IPS-18c (cell line): Measurements from ENCODE around the gene DNAH1.

Source experiments
- H3K4me3 ChIP-seq: 2 replicates; pipeline ENCODE4 v1.7.0; 2013; ENCODE audit warnings: low read depth, mild to moderate bottlenecking, low read length, moderate library complexity; ENCODE audit not compliant: insufficient read depth
- H3K9me3 ChIP-seq: one replicate; pipeline ENCODE4 v1.6.1; 2013; ENCODE audit warnings: mild to moderate bottlenecking, low read length, moderate library complexity; ENCODE audit not compliant: control insufficient read depth, insufficient read depth

The DNAH1 gene

DNA sequence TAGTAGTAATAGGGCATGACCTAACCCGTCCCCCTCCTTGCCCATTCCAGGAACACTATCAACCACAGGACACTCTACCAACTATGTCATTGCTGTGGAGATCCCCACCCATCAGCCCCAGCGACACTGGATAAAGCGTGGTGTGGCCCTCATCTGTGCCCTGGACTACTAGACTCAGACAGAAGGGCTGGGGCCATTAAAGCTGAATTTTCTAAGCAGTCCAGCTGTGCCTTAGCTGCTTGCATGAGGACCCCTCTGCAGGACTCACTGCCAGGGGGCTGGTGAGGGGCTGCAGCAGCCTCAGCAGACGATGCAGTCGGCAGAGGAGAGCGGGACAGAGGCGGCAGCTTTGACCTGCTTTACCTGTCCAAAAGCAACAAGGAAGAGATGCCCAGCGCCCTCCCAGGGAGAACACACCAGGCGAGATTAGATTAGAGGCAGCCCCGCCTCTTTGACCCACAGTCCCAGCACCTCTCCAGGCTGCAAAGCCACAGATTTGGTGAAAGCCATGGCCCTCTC, 84.2 kb downstream of the DNAH1 start:
- no peak overlapping the region for H3K4me3 ChIP-seq
- no peaks in the 10 kb centered on the region for H3K9me3 ChIP-seq

DNA sequence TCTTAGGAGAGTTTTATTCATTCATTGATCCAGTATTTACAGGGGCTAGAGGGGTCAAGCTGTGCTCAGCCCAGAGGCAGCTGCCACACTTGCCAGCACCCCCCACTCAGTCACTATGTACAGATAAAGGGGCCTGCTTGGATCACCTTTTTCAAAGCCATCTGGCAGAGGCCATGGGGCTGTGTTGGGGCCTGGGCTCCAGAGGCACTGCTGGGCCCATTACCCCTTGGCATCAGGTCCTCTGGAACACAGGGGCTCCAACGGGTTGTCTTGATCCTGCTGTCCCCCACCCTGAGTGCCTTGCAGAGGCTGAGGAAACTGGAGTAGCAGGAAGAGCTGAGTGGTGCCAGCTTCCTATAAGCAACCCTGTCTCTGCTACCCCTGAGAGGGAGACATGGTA, 84.9 kb downstream of the DNAH1 start:
- Histone ChIP-seq H3K4me3 (no peak overlapping the region), H3K9me3 (no peaks in the 10 kb centered on the region)

DNA sequence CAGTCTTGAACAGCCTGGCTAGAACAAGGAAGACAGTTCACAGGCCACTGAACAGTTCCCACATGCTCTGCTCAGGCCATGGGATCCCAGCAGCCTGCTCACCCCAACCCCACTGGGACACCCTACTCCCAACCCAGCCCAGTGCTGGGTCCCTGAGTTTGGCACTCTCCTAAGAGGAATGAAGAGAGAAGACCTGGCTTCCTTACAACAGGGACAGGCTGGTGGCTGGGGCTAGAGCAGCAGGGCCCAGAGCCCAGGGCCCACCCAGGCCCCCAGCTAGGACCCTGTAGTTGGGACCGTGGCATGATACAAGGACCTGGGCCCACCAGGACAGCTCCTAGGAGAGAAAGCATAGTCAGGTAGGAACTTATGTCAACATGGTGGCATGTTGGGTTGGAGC, 85.4 kb downstream of the DNAH1 start:
- H3K4me3 ChIP-seq: no peak overlapping the region
- H3K9me3 ChIP-seq: no peaks in the 10 kb centered on the region

DNA sequence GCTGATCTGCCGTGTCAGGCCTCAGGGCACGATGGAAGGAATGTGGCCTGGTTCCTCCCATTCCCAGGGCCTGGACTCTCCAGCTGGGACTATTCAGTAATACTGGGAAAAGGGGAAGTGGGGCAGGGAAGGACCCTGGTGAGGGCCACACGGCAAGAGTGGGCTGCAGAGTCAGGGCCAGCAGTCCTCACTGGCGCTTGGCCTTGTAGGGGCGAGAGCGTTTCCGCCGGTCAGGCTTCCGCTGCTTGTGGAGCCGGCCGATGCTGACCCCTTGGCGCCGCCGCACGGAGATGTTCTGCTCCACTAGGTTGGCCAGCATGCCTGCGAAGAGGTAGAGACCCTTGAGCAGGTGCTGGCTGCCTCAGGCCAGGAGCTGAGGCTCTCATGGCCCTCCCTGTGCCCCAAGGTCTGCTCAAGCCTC, 86.0 kb downstream of the DNAH1 start:
- Histone ChIP-seq H3K4me3 (no peak overlapping the region), H3K9me3 (no peaks in the 10 kb centered on the region)

DNA sequence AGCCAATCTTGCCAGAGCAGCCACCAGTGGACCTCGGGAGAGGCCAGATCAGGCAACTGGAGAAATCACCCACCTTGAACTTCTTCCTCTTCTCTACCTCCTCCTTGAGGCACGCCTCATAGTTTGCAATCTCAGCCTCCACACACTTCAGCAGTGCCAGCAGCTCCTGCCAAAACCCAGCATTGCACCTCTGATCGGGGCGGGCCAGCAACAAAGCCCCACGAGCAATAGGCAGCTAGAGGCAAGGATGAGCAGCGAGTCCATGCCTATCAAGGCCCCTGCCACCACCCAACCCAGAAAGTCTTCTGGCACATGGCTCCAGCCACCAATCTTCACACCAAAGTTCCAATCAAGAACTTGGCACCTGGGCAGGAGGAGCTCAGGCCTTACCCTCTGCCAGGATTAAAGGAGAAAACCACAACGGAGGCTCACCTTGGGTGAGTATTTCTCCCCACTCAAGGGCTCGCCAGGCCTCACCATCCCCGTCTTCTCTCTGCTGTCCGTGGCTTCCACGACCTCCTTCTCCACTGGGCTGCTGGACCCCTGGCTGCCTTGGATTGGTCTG, 86.7 kb downstream of the DNAH1 start:
- H3K4me3 ChIP-seq: no peak overlapping the region
- no peaks in the 10 kb centered on the region for H3K9me3 ChIP-seq

DNA sequence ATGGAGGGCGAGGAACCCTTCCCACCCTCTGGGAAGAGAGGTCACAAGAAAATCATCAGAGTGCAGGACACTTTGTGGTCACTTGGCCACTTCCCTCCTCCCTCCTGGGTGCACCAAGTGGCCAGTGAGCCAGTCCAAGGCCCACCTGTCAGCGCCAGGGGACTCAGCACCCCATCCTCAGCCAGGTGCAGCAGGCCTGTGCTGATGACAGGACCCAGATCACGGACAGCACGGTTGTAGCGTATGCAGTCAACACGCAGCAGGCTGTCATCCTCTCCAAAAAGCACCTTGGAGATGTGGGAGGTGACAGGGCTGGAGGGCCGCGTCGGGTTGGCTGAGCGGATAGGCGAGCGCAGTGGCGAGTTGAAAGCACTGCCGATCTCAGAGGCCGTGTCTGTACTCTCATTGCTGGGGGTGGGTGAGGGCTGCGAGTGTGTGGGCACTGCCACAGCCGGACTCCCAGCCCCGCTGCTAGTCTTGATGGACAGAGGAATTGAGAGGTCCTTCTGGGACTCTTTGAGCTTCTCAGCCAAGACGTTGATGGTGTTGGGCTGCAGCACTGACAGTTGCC, 87.2 kb downstream of the DNAH1 start:
- Histone ChIP-seq H3K9me3 (no peaks in the 10 kb centered on the region), H3K4me3 (no peak overlapping the region)

DNA sequence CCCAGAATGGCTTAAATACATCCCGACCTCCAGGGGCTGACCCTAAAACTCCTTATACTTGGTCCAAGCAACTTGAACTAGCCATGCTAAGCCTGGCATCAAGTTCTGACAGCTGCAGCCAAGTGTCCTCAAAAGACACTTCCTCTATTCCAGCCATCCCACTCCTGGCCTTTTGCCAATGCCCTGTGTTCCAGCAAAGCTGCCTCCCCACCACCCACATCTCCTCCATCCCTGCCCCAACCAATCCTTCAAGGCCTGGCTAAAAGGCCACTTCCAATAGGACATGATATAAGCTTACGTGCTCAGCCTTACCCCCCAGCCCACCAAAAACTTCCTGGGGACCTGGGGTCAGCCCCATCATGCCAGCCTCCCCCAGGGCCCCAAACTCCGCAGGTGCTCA, 87.8 kb downstream of the DNAH1 start:
- Histone ChIP-seq H3K4me3 (no peak overlapping the region), H3K9me3 (no peaks in the 10 kb centered on the region)

DNA sequence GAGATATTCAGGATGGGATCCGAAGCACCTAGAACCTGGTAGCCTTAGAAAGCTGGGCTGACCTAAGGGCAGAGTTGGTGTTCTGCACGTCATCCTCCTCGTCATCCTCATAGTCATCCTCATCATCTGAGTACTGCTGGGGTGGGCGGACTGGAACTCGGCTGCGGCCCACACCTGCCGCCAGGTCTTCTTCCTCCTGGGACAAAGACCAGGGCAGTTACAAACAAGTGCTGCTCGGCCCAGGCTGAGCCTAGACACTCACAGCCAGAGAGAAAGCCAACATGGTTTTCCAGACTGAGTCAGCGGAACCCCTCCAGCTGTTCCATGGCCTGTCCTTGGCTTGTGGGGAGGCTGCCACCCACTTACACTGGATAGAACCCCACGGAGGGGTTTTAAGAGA, 88.3 kb downstream of the DNAH1 start:
- no peak overlapping the region for H3K4me3 ChIP-seq

DNA sequence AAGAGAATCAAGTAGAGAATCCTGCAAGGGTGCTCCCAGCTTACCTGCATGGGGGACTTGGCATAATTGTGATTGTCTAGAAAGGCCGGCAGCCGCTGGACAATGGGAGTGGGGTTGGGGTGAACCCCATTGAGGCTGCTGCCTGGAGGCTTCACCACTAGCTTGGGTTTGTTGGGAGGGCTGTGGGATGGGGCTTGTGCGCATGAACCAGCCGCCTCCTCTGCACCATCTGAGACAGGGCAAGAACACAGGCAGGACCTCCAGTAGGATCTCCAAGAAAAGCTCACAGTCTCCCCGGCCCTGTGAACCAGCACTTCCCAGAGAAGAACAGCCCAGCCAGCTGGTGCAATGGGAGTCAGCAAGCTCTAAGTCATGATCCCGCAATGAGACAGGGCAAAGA, 88.9 kb downstream of the DNAH1 start:
- Histone ChIP-seq H3K9me3 (no peaks in the 10 kb centered on the region), H3K4me3 (no peak overlapping the region)

More for the DNA sequence above, 88.3 kb downstream of the DNAH1 start:
- H3K9me3 ChIP-seq: no peaks in the 10 kb centered on the region

DNA sequence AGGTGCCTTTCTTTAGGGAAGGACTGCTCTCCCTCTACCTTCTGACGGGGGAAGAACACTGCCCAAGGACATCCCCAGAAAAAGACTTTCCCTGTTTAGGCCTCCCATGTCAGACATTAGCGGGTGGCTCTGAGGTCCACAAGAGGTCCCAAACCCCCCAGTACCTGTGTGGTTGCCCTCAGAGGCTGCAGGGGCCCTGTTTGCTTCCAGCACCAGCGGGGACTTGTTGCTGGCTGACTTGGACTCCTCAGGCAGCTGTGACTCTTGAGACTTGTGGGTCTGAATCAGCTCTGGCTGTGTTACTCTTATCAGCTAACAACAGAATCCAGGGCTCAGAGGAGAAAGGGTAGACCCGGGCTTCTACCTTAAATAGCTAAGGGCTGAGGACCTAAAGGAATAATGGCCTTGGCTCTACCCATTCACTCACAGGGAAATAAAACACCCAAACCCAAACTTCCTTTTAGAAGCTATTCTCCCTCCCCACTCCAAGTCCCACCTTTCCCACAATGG, 89.5 kb downstream of the DNAH1 start:
- H3K9me3 ChIP-seq: no peaks in the 10 kb centered on the region
- no peak overlapping the region for H3K4me3 ChIP-seq

DNA sequence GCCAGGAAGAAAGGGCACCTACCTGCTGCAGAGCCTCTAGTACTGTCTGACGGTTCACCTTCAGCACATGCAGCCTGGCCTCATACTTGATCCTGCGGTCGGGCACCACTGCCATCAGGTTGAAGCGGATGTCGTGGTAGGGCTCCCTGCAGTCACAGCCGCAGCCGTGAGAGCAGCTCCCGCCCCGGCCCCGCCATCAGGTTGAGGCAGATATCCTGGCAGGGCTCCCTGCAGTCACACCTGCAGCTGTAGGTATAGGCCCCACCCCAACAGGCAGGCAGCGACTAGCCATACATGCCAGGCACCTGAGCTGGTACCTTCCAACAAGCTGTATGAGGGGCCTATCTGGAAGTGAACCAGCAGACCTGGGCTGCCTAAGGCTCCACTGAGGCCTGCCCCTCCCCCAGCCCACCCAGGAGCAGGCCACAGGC, 90.1 kb downstream of the DNAH1 start:
- Histone ChIP-seq H3K4me3 (no peak overlapping the region), H3K9me3 (no peaks in the 10 kb centered on the region)

DNA sequence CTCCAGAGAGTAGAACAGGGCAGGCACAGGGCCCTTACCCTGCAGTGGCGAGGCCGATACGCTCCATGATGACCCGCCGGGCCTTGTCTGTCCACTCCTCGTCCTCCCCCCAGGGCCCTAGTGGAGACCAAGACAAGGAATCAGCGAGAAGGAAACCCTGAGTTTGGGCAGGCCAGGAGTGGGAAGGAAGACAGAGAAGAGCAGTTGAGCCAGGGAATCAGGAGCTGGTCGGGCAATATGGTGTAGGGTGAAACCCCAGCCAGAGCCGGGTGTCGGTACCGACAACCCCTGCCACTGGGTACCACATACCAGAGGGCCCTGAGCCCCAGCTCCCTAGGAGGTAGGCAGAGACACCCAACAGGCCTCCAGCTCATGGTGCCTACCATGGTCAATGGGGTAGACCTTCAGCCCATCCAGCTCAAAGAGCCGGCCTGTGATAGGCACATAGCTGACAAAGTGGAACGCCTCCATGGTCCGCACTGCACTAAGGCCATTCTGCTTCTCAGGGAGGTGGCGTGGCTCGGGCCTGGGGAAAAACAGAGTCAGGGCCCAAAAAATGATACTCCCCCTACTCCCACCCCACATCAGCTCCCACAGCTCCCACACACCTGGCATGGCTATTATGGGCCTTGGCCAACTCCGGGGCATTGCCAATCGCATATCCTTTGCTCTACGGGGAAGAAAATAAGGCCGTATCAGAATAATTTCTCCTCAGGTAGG, 90.8 kb downstream of the DNAH1 start:
- Histone ChIP-seq H3K9me3 (no peaks in the 10 kb centered on the region), H3K4me3 (no peak overlapping the region)

DNA sequence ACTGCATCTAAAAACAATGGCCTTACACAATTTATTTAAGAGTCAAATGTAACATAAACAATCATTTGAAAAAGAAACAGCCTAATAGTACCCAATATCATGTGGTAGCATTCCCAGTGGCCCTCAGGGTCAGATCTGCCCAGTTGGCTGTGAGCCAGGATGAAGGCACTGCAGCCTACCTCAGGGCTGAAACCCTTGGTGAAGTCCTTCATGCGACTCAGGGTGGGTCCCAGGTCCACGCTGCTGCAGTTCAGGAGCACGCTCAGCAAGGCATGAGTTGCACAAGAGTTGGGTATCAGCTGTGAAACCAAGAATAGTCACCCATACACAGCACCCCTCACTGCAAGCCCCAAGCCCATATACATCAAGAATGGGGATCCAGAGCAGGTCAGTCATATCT, 91.7 kb downstream of the DNAH1 start:
- H3K4me3 ChIP-seq: no peak overlapping the region
- H3K9me3 ChIP-seq: no peaks in the 10 kb centered on the region

DNA sequence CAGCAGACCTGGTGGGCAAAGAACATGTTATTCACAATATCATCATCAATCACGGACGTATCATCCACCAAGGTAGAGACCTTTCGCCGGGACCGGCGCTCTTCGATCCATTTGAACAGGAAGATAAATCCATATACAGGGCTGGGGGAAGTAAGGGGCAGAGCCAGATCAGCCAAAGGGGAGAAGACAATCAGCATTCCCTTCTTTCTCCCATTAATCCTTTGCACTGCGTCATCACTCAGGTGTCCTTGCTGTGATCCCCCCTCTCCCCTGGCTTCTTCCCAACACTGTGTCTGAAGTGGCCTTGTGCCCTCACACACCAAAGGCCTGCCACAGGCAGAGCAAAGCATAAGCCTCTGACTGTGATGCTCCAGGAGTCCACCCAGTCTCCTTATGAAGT, 92.3 kb downstream of the DNAH1 start:
- Histone ChIP-seq H3K9me3 (no peaks in the 10 kb centered on the region), H3K4me3 (no peak overlapping the region)

DNA sequence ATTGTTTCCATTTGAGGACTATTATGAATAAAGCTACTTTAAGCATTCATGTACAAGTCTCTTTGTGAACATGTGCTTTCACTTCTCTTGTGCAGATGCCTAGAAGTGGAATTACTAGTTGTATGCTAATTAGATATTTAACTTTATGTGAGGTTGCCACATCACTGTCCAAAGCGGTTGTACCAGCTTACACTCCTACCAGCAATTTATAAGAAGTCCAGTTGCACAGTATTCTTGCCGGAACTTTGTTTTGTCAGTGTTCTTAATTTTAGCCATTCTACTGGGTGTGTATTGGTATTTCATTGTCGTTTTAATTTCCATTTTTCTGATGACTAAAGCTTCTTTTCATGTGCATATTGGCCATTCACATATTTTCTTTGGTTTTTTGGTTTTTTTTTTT, 99.7 kb downstream of the DNAH1 start:
- no peaks in the 10 kb centered on the region for H3K9me3 ChIP-seq

DNA sequence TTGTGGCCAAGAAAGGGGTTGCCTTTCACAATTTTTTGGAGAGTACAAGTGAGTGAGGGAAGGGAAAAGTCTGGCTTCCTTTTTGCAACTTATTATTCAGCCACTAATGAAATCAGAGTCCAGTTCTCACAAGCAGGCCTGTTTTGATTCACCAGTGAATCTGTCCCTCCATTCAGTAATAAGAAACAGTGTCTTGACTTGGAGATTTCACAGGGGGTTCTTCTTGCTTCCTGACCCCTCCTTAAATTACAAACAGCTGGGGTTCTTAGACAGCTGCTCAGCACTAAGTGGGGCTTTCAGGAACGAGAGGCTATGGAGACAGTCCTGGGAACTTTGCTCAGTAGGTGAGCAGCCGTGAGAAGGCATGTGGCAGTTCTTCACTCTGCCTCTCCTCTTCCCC, 104.3 kb downstream of the DNAH1 start:
- no peak overlapping the region for H3K4me3 ChIP-seq
- H3K9me3 ChIP-seq: no peaks in the 10 kb centered on the region

More for the DNA sequence above, 99.7 kb downstream of the DNAH1 start:
- H3K4me3 ChIP-seq: no peak overlapping the region

DNA sequence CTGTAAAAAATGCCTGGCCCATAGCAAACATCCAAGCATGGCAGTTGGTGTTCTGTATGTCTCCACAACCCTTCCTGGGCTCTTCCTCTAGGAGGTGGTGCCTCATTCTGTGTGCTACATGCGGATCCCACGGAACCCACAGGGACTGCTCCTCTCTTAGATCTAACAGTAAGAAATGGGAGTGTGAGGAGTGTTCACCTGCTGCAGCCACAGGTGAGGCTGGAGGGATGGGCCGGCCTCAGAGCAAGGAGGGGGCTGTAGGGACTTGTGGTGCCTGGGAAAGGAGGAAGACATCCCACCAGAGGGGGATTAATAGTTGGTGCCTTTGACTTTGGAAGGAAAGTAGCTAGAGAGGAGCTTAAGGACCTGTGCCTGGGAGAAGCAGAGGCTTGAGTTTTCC, 106.5 kb downstream of the DNAH1 start:
- Histone ChIP-seq H3K4me3 (no peak overlapping the region), H3K9me3 (no peaks in the 10 kb centered on the region)

DNA sequence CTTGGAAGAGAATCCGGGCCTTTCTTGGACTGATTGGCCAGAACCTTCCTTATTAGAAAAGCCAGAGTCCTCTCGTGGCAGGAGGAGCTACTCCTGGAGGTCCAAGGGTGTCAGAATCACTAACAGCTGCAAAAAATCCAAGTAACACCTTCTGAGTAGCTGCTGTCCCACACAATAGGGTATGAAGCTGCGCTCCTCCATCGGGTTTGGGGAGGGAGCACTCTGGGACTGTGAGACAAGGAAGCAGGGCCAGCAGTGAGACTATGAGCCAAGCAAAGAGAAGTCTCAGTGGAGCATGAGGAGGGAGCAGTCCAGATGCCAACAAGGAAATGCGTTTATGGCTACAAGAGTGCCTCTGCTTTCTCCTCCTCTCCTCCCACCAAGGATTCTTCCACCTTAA, 107.1 kb downstream of the DNAH1 start:
- H3K4me3 ChIP-seq: no peak overlapping the region
- no peaks in the 10 kb centered on the region for H3K9me3 ChIP-seq
